ENCODE results near the gene MLYCD. TPM values are rescaled to one million over a fixed set of nuclear protein-coding genes. Genes with fewer than 3 reads are reported as not detected.

The MLYCD gene
- total RNA-seq, 1 donor from 2014 or later = 7.1 TPM

GRCh38 chr16:83870830-83871229, 28.1 kb upstream of the MLYCD start:
- no peak overlapping the region for H3K27ac Mint-ChIP-seq
- H3K4me1 Mint-ChIP-seq (ENCODE audit: unreplicated experiment) = no peaks in the 10 kb centered on the region
- no peaks in the 10 kb centered on the region for H3K36me3 Mint-ChIP-seq
- no peak overlapping the region for H3K4me3 Mint-ChIP-seq
- peaks cover 14% of the 10 kb centered on the region for H3K27me3 Mint-ChIP-seq
- H3K9me3 Mint-ChIP-seq = no peaks in the 10 kb centered on the region
- TF ChIP-seq CTCF (conservative IDR thresholded peaks at IDR 0.05) = no peak
- no peak for DNase-seq (ENCODE audit: extremely low spot score, unreplicated experiment)

GRCh38 chr16:83878838-83879237, 20.1 kb upstream of the MLYCD start:
- DNase-seq (ENCODE audit: extremely low spot score, unreplicated experiment) = no peak
- Mint-ChIP-seq H3K4me1 (ENCODE audit: unreplicated experiment) (no peaks in the 10 kb centered on the region), H3K4me3 (no peak overlapping the region), H3K36me3 (no peaks in the 10 kb centered on the region), H3K9me3 (no peaks in the 10 kb centered on the region), H3K27me3 (peaks cover 12% of the 10 kb centered on the region), H3K27ac (no peak overlapping the region)
- peak; percentile 79 for TF ChIP-seq CTCF (conservative IDR thresholded peaks at IDR 0.05)

GRCh38 chr16:83882163-83882885, 16.6 kb upstream of the MLYCD start:
- Mint-ChIP-seq H3K4me3 (no peak overlapping the region), H3K27me3 (peaks cover 11% of the 10 kb centered on the region), H3K4me1 (ENCODE audit: unreplicated experiment) (no peaks in the 10 kb centered on the region), H3K9me3 (no peaks in the 10 kb centered on the region), H3K27ac (no peak overlapping the region), H3K36me3 (no peaks in the 10 kb centered on the region)
- no peak for TF ChIP-seq CTCF (conservative IDR thresholded peaks at IDR 0.05)
- DNase-seq (ENCODE audit: extremely low spot score, unreplicated experiment) = no peak

- peaks cover 11% of the 10 kb centered on the region for H3K4me1 Mint-ChIP-seq (ENCODE audit: unreplicated experiment)
- no peak for DNase-seq (ENCODE audit: extremely low spot score, unreplicated experiment)
- no peaks in the 10 kb centered on the region for H3K36me3 Mint-ChIP-seq
- H3K27me3 Mint-ChIP-seq = peaks cover 4% of the 10 kb centered on the region
- no peak for TF ChIP-seq CTCF (conservative IDR thresholded peaks at IDR 0.05)
- H3K27ac Mint-ChIP-seq = no peak overlapping the region
- H3K4me3 Mint-ChIP-seq = no peak overlapping the region
- peaks cover 6% of the 10 kb centered on the region for H3K9me3 Mint-ChIP-seq
Observed at GRCh38 chr16:83886199-83886971, 12.5 kb upstream of the MLYCD start.

- DNase-seq (ENCODE audit: extremely low spot score, unreplicated experiment) = no peak
- Mint-ChIP-seq H3K9me3 (peaks cover 9% of the 10 kb centered on the region), H3K36me3 (no peaks in the 10 kb centered on the region), H3K27ac (no peak overlapping the region), H3K4me1 (ENCODE audit: unreplicated experiment) (peaks cover 11% of the 10 kb centered on the region), H3K4me3 (no peak overlapping the region), H3K27me3 (no peaks in the 10 kb centered on the region)
- peak; percentile 49 for TF ChIP-seq CTCF (conservative IDR thresholded peaks at IDR 0.05)
Observed at GRCh38 chr16:83887080-83887479, 11.8 kb upstream of the MLYCD start.
